Keratinocyte (primary cell): ENCODE results near the gene DNM1L. TPM values are rescaled to one million over a fixed set of nuclear protein-coding genes. Genes with fewer than 3 reads are reported as not detected.
"Not testable (repeated sequence)": the region's sequence is repeated elsewhere in the genome, so short reads cannot be mapped to it uniquely, and the experiment has no call there.

Experiments
- DNase-seq: peaks from one replicate; pipeline ENCODE4 v3.0.0-alpha.2; 2011; ENCODE audit warnings: low read depth, missing footprints, low spot score
- FAIRE-seq: peaks from 2 replicates; lab custom pipeline; 2011; peaks lifted over from hg19 to GRCh38; lab: Jason Lieb, UNC
- H2AFZ ChIP-seq: 2 replicates; pipeline ENCODE4 v1.6.0; 2012; ENCODE audit warnings: low read length, control low read depth, inconsistent platforms; ENCODE audit not compliant: control insufficient read depth
- H3K27ac ChIP-seq: 2 replicates; pipeline ENCODE4 v1.5.1; 2011; ENCODE audit warnings: low read length; ENCODE audit not compliant: control insufficient read depth, insufficient read depth
- H3K27me3 ChIP-seq: 3 replicates; pipeline ENCODE4 v1.6.0; 2011; ENCODE audit warnings: low read length; ENCODE audit not compliant: control insufficient read depth, insufficient read depth; ENCODE audit errors: extremely low read depth
- H3K36me3 ChIP-seq, 2 experiments: 2 replicates in 1 of 2; 3 replicates in 1 of 2; pipeline ENCODE4 v1.5.1; 2011; ENCODE audit warnings: low read length in 2 of 2, mild to moderate bottlenecking in 1 of 2; ENCODE audit not compliant: control insufficient read depth in 2 of 2, insufficient read depth in 2 of 2; ENCODE audit errors: extremely low read depth in 1 of 2
- H3K4me1 ChIP-seq: 3 replicates; pipeline ENCODE4 v1.5.1; 2011; ENCODE audit warnings: low read length; ENCODE audit not compliant: control insufficient read depth, insufficient read depth; ENCODE audit errors: extremely low read depth
- H3K4me2 ChIP-seq: 3 replicates; pipeline ENCODE4 v1.6.0; 2011; ENCODE audit warnings: low read depth, low read length; ENCODE audit not compliant: control insufficient read depth, insufficient read depth; ENCODE audit errors: extremely low read depth
- H3K4me3 ChIP-seq, 3 experiments: fragments of 200-600 bp in 1 of 3; sonication (generic) in 1 of 3; 2 replicates in 2 of 3; 3 replicates in 1 of 3; pipeline ENCODE4 v1.5.1; 2011 to 2016; ENCODE audit warnings: low read length in 3 of 3, mild to moderate bottlenecking in 3 of 3, control low read depth in 2 of 3, inconsistent platforms in 1 of 3, low read depth in 1 of 3, mixed read lengths in 1 of 3, mixed run types in 1 of 3, moderate library complexity in 1 of 3; ENCODE audit not compliant: control insufficient read depth in 2 of 3, insufficient read depth in 2 of 3; ENCODE audit errors: extremely low read depth in 1 of 3
- H3K79me2 ChIP-seq: 2 replicates; pipeline ENCODE4 v1.6.0; 2012; ENCODE audit warnings: low read length; ENCODE audit not compliant: control insufficient read depth, insufficient read depth
- H3K9ac ChIP-seq: 3 replicates; pipeline ENCODE4 v1.6.0; 2011; ENCODE audit warnings: low read length; ENCODE audit not compliant: control insufficient read depth, insufficient read depth; ENCODE audit errors: extremely low read depth
- H3K9me1 ChIP-seq: 3 replicates; pipeline ENCODE4 v1.6.0; 2011; ENCODE audit warnings: low read length; ENCODE audit not compliant: control insufficient read depth, insufficient read depth; ENCODE audit errors: extremely low read depth
- H3K9me3 ChIP-seq: 2 replicates; pipeline ENCODE4 v1.5.1; 2012; ENCODE audit warnings: low read depth, low read length; ENCODE audit not compliant: control insufficient read depth
- H4K20me1 ChIP-seq: 3 replicates; pipeline ENCODE4 v1.6.0; 2011; ENCODE audit warnings: low read length; ENCODE audit not compliant: control insufficient read depth, insufficient read depth; ENCODE audit errors: extremely low read depth
- CTCF ChIP-seq, 3 experiments: IDR thresholded peaks in 1 of 3; conservative IDR thresholded peaks in 1 of 3; optimal IDR thresholded peaks in 1 of 3; 2 replicates in 2 of 3; 3 replicates in 1 of 3; pipeline versions ENCODE3 to v1.5.1; 2011; ENCODE audit warnings: low read length in 3 of 3, mild to moderate bottlenecking in 3 of 3, moderate library complexity in 2 of 3, control low read depth in 1 of 3, inconsistent platforms in 1 of 3; ENCODE audit not compliant: insufficient read depth in 2 of 3; ENCODE audit errors: extremely low read depth in 1 of 3
- EZH2 ChIP-seq: IDR thresholded peaks from one replicate; pipeline ENCODE4 v1.6.1; 2012; ENCODE audit warnings: inconsistent platforms, mild to moderate bottlenecking, low read length, moderate library complexity
- dilution Hi-C: fragments of 300-500 bp; cut with MboI; formaldehyde crosslinking; loops from one replicate; pipeline ENCODE4 v1.7.0; 2020; ENCODE audit warnings: low sequenced_read_pairs; ENCODE audit not compliant: extremely low pct_ligation_motif_present
- polyA plus RNA-seq, 5 experiments: library from polyadenylated mRNA; depleted of rRNA in 3 of 5; stranded (reverse) in 3 of 5; stranded (forward) in 1 of 5; unstranded in 1 of 5; fragments of >200 nt; gene quantifications; 1 replicate in 1 of 5; 2 replicates in 3 of 5; 3 replicates in 1 of 5; pipeline versions ENCODE4 v1.2.1 to v1.2.3, GENCODE V29; 2011 to 2012; ENCODE audit warnings: missing spikeins in 2 of 5, low read depth in 1 of 5, low replicate concordance in 1 of 5

DNM1L gene
- polyA plus RNA-seq, 1 donor (not counting 4 experiments of a cell fraction or from before 2014, with no cell fraction given), result 115 TPM

- DNase-seq, result no peak
- dilution Hi-C loops, result no loop called here
- Histone ChIP-seq H4K20me1 (peaks cover 5% of the 10 kb centered on the region), H3K9me3 (no peaks in the 10 kb centered on the region), H3K9me1 (no peaks in the 10 kb centered on the region), H3K4me2 (no peak overlapping the region), H3K36me3 (no peaks in the 10 kb centered on the region), H2AFZ (no peak overlapping the region), H3K4me3 (no peak overlapping the region), H3K9ac (no peak overlapping the region), H3K79me2 (peaks cover 85% of the 10 kb centered on the region), H3K27ac (no peak overlapping the region), H3K4me1 (no peaks in the 10 kb centered on the region), H3K27me3 (no peaks in the 10 kb centered on the region)
- TF ChIP-seq EZH2 (no peak), CTCF (optimal IDR thresholded peaks at IDR 0.05 in 1 of 3, IDR thresholded peaks at IDR 0.05 in 1 of 3, conservative IDR thresholded peaks at IDR 0.05 in 1 of 3; ENCODE audit: extremely low read depth in 1 of 3, insufficient read depth in 2 of 3, low read length in 3 of 3) (no peak)
- no peak for FAIRE-seq
Observed at GRCh38 chr12:32697445-32697844, 18.3 kb downstream of the DNM1L start.

- Histone ChIP-seq H3K4me1 (no peaks in the 10 kb centered on the region), H3K27me3 (no peaks in the 10 kb centered on the region), H3K9me1 (no peaks in the 10 kb centered on the region), H2AFZ (no peak overlapping the region), H3K79me2 (peaks cover 81% of the 10 kb centered on the region), H3K36me3 (no peaks in the 10 kb centered on the region), H3K27ac (no peak overlapping the region), H3K4me3 (no peak overlapping the region), H3K4me2 (no peak overlapping the region), H3K9me3 (no peaks in the 10 kb centered on the region), H4K20me1 (no peaks in the 10 kb centered on the region), H3K9ac (no peak overlapping the region)
- DNase-seq, result no peak
- FAIRE-seq, result no peak
- dilution Hi-C loops, result no loop called here
- TF ChIP-seq CTCF (optimal IDR thresholded peaks at IDR 0.05 in 1 of 3, IDR thresholded peaks at IDR 0.05 in 1 of 3, conservative IDR thresholded peaks at IDR 0.05 in 1 of 3; ENCODE audit: extremely low read depth in 1 of 3, insufficient read depth in 2 of 3, low read length in 3 of 3) (no peak), EZH2 (no peak)
Observed at GRCh38 chr12:32698285-32698684, 19.2 kb downstream of the DNM1L start.

GRCh38 chr12:32699437-32699836, 20.3 kb downstream of the DNM1L start:
- H3K79me2 ChIP-seq, result peaks cover 70% of the 10 kb centered on the region
- H3K27ac ChIP-seq, H2AFZ ChIP-seq, H3K4me2 ChIP-seq, H3K9me3 ChIP-seq, H4K20me1 ChIP-seq, H3K27me3 ChIP-seq, H3K9me1 ChIP-seq, FAIRE-seq, DNase-seq, H3K4me1 ChIP-seq, H3K36me3 ChIP-seq, dilution Hi-C loops, H3K4me3 ChIP-seq, H3K9ac ChIP-seq: not testable (repeated sequence)
